HG03045 (cell line): ENCODE results near the gene ARID5B.

Source experiments
- ATAC-seq: cut with Tn5 transposase; IDR thresholded peaks from one replicate; pipeline ENCODE4 v1.9.1; 2021; ENCODE audit warnings: mild to moderate bottlenecking, moderate library complexity; ENCODE audit not compliant: unreplicated experiment

Gene ARID5B

DNA sequence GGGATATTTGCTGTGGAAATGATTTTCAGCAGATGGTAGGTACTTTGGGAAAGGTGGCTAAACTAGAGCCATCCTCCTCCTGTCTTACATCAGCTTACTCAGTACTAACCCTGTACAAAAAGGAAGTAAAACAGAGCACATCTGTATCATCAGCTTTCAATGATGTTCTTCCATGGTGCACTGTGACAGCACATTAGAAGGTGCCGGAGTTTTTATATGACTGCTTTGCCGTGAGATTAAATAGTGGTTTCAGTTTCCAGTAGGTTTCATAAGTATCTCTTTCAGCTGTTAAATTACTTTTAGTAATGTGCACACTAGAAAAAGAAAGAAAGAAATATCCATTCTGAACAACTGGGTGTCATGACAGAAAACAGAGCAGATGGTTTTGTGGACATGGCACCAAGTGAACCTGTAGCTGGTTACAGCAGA, 86.5 kb downstream of the ARID5B start:
- peak; percentile 98 for ATAC-seq

DNA sequence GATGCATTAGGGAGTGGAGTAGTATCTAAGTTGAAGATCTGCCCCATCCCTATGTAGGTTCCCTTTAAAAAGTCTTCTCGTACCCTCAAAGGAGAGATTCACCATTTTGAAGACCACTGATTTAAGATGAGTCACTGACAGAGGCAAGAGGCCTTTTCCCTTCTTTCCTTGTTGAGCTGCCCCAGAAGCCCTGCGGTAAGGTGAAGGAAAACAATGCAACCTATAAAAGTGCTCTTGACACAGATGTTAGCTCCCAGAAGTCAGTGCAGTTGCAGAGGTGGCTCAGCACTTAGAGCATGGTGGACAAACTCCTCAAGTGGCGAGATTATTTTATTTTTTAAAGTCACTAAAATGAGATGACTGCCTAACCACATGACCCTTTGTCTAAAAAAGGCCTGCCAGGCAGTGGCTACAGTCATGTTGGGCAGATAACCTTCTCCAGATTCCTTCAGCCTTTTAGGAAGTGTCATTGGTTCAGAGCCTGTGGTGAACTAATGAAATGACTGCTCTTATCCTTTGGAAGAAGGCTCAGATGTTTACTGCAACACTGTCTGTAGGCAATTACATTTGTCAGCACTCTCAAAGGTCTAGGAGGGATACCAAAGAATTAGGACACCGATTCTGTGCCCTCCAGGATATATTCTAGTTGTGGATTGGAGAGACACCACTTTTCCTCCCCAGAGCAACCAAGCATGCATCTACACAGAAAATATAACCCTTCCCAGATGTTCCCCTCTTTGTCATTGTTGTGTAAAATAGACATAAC, 88.7 kb downstream of the ARID5B start:
- ATAC-seq: no peak

DNA sequence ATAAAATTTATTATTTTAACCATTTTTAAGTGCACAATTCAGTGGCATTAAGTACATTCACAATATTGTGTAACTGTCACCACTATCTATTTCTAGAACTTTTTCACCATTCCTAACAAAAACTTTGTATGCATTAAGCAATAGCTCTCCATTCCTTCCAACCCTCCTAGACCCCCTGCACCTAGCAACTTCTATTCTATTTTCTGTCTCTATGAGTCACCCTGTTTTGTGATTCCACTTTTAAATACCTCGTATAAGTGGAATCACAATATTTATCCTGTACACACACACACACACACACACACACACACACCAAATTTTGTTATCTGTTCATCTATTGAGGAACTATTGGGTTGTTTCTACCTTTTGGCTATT, 89.2 kb downstream of the ARID5B start:
- ATAC-seq: no peak

GRCh38 chr10:61991166-61991565, 89.7 kb downstream of the ARID5B start:
- ATAC-seq: no peak

DNA sequence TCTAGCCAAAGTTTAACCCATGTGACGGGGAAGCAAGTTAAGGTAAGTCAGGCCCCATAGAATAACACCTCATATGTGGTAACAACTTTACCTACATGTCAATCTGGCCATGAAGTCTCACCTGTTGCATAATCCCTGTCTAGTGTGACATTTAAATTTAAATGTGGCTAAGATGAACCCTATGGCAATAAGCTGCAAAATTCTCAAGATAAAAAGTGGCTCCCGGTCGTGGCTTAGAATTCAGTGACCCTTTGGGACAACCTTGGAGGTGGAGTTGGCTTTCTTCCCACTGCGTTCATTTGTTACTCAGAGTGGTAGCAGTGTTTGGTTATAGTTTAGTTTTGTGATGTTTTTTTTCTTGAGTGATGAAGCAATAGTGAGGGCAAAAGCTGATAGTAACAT, 90.6 kb downstream of the ARID5B start:
- no peak for ATAC-seq

- peak; percentile 39 for ATAC-seq
Observed at GRCh38 chr10:61992671-61993668, 91.5 kb downstream of the ARID5B start.

- no peak for ATAC-seq
Observed at GRCh38 chr10:61993711-61994401, 92.4 kb downstream of the ARID5B start.

DNA sequence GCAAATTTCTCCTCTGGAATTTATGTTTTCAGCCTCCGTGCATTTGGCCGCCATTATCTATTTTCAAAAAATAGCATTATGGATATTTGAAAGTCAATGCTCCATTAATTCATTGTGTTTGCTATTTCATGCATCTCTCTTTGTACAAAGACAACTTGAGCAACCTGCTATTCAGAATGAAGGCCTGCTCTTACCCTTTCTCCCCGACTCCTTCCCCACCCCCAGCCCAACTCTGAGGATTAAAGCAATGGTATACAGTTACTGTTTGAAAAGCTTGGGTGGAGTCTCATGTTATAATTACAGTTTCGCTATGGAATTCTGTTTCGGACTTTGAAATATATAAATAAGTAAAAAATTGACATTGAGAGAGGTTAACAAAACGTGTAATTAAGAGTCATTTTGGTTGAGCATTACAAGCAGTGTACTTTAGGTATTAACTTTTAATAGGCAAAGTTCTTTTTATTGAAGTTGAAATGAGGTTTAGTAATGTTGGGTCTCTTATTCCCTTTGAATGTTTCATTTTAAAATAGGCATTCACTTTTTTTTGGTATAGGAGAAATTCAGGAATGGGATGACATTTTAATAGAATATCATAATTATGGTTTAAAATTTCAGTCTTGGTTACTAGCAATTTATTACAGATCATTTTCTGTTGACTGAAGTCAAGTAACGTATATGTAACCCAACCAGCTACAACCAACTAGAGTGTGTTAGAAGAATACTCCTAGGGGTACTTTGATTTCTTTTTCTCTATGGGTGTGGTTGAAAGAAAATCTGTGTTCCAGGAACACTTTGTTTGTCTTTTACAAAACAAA, 93.1 kb downstream of the ARID5B start:
- ATAC-seq: no peak

DNA sequence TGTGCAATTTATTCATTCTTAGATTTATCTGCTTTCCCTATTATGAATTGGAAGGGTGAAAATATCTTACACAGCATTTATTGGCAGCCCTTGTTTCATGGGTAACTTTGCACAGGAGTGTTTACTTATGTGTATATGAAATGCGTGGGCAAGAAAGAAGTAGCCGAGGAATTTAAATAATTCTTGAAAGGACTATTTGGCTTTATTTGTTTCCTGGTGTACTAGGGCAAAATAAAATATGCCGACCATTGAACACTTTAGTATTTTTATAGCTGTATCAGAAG, 93.7 kb downstream of the ARID5B start:
- ATAC-seq: no peak

- ATAC-seq: no peak
Observed at GRCh38 chr10:61998937-61999336, 97.4 kb downstream of the ARID5B start.

DNA sequence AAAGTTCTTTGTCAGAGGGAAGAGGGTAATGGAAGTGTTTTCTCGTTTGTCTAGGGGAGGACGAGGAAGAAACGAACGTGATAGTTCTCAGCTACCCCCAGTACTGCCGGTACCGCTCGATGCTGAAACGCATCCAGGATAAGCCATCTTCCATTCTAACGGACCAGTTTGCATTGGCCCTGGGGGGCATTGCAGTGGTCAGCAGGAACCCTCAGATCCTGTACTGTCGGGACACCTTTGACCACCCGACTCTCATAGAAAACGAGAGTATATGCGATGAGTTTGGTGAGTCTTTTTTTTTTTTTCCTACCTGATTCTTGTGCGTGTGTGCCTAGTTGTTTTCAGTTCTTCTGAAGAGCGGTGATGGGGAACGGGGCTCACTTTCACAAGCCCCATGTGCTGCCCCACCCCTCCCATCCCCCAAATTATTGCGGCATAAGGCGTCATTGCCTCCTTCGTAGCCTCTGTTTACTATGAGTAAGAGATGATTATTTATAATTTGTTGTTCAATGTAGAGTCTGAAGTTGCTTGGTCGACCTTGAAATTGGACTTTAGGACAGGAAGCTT, 98.6 kb downstream of the ARID5B start:
- ATAC-seq: peak; percentile 70

- ATAC-seq: no peak
Observed at GRCh38 chr10:62000726-62001125, 99.2 kb downstream of the ARID5B start.

- no peak for ATAC-seq
Observed at GRCh38 chr10:62001898-62002297, 100.4 kb downstream of the ARID5B start.

GRCh38 chr10:62002753-62003152, 101.3 kb downstream of the ARID5B start:
- ATAC-seq: no peak

DNA sequence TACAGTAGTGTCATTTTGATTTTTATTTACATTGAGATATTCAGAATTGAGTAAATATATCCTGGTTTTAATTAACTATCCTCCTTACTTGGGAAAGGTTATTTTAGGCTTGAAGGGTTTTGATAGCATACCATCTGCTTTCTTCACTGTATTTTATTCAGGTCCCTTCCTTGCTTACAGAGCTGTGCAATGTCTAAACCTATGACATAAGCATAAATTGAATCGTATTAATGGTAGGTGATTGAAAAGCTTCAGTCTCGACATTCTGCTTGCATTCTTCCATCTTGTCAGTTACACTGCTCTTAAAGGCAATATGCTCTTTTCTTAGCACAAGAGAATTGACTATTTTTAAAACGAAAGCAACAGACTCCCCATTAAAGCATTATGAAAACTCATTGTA, 102.5 kb downstream of the ARID5B start:
- no peak for ATAC-seq

- ATAC-seq: no peak
Observed at GRCh38 chr10:62005281-62005680, 103.8 kb downstream of the ARID5B start.

GRCh38 chr10:62005687-62006086, 104.2 kb downstream of the ARID5B start:
- ATAC-seq: no peak

GRCh38 chr10:62007145-62007544, 105.6 kb downstream of the ARID5B start:
- ATAC-seq: no peak

DNA sequence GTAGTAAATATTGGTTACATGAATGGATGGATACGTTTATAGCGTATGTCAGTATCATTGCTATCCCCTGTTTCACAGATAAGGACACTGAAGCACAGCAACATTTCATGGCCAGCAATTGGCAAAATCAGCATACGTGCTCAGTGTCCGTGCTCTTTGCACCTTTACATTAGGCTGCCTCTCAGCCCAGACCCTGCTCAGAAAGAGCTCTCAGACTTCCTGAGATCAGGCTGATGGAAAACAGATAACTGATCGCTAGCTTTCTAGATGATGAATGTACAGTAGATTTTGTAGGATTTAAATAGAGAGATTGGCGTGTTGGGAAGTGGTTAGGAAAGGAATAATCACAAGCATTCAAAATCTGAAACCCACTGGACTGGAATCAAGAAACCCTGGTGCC, 106.7 kb downstream of the ARID5B start:
- no peak for ATAC-seq

DNA sequence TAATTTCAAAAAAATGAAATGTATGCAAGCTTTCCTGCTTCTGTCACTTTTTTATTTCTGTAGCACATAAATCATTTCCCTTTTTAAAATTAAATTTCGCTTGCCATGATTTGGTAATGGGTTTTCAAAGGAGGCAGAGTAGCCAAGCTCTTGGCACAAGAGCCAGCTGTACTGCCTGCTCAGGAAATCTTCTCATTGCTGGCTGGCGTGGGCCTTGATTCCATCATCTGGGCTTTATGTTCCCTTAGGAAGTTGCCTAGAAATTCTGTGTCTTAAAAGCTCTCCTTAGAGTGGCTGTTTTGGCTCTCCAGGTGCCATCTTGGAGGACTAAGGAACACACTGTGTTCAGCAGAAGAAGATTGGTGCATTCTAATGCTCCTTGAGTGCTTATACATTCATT, 107.4 kb downstream of the ARID5B start:
- ATAC-seq: no peak
